ENCODE measurements around the gene NLGN1.

The NLGN1 gene

DNA sequence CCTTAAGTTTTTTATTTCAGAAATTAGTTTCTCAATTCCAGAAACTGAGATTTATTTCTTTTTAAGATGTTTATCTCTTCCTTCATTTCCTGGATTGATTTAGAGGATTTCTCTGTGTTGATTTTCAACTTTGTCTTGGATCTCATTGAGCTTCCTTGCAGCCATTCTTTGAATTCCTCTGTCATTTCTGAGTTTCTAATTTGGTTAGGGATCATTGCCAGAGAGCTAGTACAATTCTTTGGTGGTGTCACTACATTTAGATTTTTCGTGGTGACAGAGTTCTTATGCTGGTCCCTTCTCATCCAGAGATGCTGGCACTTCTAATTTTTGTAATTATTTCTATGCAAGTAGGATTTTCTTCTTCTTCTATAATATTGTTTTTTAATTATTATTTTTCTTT lies 770.5 kb downstream of the NLGN1 start:
- no peak for ATAC-seq
- TF ChIP-seq, protein P1, sequence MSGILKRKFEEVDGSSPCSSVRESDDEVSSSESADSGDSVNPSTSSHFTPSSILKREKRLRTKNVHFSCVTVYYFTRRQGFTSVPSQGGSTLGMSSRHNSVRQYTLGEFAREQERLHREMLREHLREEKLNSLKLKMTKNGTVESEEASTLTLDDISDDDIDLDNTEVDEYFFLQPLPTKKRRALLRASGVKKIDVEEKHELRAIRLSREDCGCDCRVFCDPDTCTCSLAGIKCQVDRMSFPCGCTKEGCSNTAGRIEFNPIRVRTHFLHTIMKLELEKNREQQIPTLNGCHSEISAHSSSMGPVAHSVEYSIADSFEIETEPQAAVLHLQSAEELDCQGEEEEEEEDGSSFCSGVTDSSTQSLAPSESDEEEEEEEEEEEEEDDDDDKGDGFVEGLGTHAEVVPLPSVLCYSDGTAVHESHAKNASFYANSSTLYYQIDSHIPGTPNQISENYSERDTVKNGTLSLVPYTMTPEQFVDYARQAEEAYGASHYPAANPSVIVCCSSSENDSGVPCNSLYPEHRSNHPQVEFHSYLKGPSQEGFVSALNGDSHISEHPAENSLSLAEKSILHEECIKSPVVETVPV (CRISPR knock-in tag; IDR thresholded peaks at IDR 0.05): no peak
- TF ChIP-seq, protein P2, sequence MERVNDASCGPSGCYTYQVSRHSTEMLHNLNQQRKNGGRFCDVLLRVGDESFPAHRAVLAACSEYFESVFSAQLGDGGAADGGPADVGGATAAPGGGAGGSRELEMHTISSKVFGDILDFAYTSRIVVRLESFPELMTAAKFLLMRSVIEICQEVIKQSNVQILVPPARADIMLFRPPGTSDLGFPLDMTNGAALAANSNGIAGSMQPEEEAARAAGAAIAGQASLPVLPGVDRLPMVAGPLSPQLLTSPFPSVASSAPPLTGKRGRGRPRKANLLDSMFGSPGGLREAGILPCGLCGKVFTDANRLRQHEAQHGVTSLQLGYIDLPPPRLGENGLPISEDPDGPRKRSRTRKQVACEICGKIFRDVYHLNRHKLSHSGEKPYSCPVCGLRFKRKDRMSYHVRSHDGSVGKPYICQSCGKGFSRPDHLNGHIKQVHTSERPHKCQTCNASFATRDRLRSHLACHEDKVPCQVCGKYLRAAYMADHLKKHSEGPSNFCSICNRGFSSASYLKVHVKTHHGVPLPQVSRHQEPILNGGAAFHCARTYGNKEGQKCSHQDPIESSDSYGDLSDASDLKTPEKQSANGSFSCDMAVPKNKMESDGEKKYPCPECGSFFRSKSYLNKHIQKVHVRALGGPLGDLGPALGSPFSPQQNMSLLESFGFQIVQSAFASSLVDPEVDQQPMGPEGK (CRISPR knock-in tag; IDR thresholded peaks at IDR 0.05; ENCODE audit: borderline replicate concordance): no peak
- TF ChIP-seq, protein P3, sequence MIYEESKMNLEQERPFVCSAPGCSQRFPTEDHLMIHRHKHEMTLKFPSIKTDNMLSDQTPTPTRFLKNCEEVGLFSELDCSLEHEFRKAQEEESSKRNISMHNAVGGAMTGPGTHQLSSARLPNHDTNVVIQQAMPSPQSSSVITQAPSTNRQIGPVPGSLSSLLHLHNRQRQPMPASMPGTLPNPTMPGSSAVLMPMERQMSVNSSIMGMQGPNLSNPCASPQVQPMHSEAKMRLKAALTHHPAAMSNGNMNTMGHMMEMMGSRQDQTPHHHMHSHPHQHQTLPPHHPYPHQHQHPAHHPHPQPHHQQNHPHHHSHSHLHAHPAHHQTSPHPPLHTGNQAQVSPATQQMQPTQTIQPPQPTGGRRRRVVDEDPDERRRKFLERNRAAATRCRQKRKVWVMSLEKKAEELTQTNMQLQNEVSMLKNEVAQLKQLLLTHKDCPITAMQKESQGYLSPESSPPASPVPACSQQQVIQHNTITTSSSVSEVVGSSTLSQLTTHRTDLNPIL (CRISPR knock-in tag; IDR thresholded peaks at IDR 0.05; ENCODE audit: low read depth): no peak

DNA sequence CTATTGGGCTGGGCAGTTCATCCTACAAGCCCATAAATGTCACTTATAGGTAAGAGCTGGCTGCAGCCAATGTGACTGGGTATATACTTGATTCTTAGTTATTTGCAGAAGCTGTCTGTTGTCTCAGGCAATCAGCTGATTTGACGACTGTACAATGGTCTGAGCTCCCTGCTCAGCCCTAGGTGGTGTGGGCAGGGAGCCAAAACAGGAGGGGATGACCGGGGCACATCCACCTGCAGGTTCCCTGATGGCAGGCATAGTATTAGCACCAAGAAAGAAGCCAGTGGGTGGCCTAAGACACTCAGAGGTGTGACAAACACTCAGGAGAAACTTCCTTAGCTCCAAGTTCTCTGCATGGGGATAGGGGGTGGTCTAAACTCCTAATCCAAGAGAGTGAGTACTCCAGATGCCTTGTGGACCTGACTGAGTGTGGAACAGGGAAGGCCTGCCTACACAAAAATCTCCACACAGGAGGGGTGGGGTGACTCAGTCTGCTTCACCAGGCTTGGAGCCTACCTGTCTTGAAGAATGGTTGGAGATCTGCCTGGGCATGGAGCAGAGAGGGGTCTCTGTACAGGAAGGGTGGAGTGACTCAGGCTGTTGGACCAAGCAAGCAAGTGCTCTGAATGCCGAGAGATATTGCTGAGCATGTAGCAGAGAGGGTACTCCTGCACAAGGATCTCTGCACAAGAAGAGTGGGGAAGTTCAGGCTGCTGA lies 771.2 kb downstream of the NLGN1 start:
- no peak for ATAC-seq
- TF ChIP-seq, protein P2 (CRISPR knock-in tag; IDR thresholded peaks at IDR 0.05; ENCODE audit: borderline replicate concordance): no peak
- TF ChIP-seq ARNTL (CRISPR knock-in tag; IDR thresholded peaks at IDR 0.05; ENCODE audit: borderline replicate concordance, low read depth): no peak
- no peak for TF ChIP-seq ZC3H10 (CRISPR knock-in tag; IDR thresholded peaks at IDR 0.05)
- no peak for TF ChIP-seq SNAI2 (CRISPR knock-in tag; IDR thresholded peaks at IDR 0.05)
- no peak for TF ChIP-seq TCF4 (CRISPR knock-in tag; IDR thresholded peaks at IDR 0.05; ENCODE audit: borderline replicate concordance)
- TF ChIP-seq BACH2 (CRISPR knock-in tag; IDR thresholded peaks at IDR 0.05; ENCODE audit: borderline replicate concordance): no peak
- no peak for TF ChIP-seq CSDC2 (CRISPR knock-in tag; IDR thresholded peaks at IDR 0.05)
- no peak for TF ChIP-seq RARB (CRISPR knock-in tag; IDR thresholded peaks at IDR 0.05)
- TF ChIP-seq, protein P4, sequence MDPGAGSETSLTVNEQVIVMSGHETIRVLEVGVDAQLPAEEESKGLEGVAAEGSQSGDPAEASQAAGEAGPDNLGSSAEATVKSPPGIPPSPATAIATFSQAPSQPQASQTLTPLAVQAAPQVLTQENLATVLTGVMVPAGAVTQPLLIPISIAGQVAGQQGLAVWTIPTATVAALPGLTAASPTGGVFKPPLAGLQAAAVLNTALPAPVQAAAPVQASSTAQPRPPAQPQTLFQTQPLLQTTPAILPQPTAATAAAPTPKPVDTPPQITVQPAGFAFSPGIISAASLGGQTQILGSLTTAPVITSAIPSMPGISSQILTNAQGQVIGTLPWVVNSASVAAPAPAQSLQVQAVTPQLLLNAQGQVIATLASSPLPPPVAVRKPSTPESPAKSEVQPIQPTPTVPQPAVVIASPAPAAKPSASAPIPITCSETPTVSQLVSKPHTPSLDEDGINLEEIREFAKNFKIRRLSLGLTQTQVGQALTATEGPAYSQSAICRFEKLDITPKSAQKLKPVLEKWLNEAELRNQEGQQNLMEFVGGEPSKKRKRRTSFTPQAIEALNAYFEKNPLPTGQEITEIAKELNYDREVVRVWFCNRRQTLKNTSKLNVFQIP (CRISPR knock-in tag; IDR thresholded peaks at IDR 0.05; ENCODE audit: borderline replicate concordance, low read depth): no peak
- TF ChIP-seq, protein P1 (CRISPR knock-in tag; IDR thresholded peaks at IDR 0.05): no peak
- TF ChIP-seq ZNF8 (CRISPR knock-in tag; IDR thresholded peaks at IDR 0.05): no peak
- TF ChIP-seq ISL1 (CRISPR knock-in tag; IDR thresholded peaks at IDR 0.05): no peak
- TF ChIP-seq, protein P5, sequence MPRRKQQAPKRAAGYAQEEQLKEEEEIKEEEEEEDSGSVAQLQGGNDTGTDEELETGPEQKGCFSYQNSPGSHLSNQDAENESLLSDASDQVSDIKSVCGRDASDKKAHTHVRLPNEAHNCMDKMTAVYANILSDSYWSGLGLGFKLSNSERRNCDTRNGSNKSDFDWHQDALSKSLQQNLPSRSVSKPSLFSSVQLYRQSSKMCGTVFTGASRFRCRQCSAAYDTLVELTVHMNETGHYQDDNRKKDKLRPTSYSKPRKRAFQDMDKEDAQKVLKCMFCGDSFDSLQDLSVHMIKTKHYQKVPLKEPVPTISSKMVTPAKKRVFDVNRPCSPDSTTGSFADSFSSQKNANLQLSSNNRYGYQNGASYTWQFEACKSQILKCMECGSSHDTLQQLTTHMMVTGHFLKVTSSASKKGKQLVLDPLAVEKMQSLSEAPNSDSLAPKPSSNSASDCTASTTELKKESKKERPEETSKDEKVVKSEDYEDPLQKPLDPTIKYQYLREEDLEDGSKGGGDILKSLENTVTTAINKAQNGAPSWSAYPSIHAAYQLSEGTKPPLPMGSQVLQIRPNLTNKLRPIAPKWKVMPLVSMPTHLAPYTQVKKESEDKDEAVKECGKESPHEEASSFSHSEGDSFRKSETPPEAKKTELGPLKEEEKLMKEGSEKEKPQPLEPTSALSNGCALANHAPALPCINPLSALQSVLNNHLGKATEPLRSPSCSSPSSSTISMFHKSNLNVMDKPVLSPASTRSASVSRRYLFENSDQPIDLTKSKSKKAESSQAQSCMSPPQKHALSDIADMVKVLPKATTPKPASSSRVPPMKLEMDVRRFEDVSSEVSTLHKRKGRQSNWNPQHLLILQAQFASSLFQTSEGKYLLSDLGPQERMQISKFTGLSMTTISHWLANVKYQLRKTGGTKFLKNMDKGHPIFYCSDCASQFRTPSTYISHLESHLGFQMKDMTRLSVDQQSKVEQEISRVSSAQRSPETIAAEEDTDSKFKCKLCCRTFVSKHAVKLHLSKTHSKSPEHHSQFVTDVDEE (CRISPR knock-in tag; IDR thresholded peaks at IDR 0.05): no peak
- no peak for TF ChIP-seq ZNF70 (CRISPR knock-in tag; IDR thresholded peaks at IDR 0.05)

DNA sequence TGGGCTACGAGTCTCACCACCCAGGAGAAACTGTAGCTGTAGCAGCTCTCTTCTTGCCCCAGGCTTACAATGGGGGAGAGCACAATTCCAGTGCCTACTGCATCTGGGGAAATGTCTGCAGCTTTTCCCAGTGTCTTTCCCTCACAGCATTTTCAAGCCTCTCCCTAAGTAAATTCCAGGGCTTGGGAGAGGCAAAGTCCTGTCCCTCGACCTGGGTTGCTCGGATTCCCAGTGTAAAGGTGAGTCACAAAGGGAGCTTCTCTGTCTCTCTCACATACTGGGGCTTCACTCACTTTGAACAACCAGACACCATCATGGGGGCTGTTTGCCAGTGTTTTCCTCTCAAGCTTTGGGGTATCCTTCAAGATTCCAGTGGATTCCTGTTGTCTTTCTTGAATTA lies 772.2 kb downstream of the NLGN1 start:
- ATAC-seq: no peak
- TF ChIP-seq ZNF70 (CRISPR knock-in tag; IDR thresholded peaks at IDR 0.05) (no peak), ARNTL (CRISPR knock-in tag; IDR thresholded peaks at IDR 0.05; ENCODE audit: borderline replicate concordance, low read depth) (no peak), BACH2 (CRISPR knock-in tag; IDR thresholded peaks at IDR 0.05; ENCODE audit: borderline replicate concordance) (no peak), OSR1 (CRISPR knock-in tag; IDR thresholded peaks at IDR 0.05) (no peak), PPARA (CRISPR knock-in tag; IDR thresholded peaks at IDR 0.05; ENCODE audit: borderline replicate concordance) (no peak), TOX (CRISPR knock-in tag; IDR thresholded peaks at IDR 0.05; ENCODE audit: borderline replicate concordance) (no peak), ZFP30 (CRISPR knock-in tag; IDR thresholded peaks at IDR 0.05) (no peak), ZFP3 (CRISPR knock-in tag; IDR thresholded peaks at IDR 0.05) (no peak), ZC3H10 (CRISPR knock-in tag; IDR thresholded peaks at IDR 0.05) (no peak), CSDC2 (CRISPR knock-in tag; IDR thresholded peaks at IDR 0.05) (no peak)
- TF ChIP-seq, protein P1 (CRISPR knock-in tag; IDR thresholded peaks at IDR 0.05): no peak
- TF ChIP-seq, protein P3 (CRISPR knock-in tag; IDR thresholded peaks at IDR 0.05; ENCODE audit: low read depth): no peak

All from SK-N-SH treated with all-trans-retinoic acid at 6 μM for 48 hours (cell line).